ENCODE measurements around the gene KLHDC9. TPM values are rescaled to one million over a fixed set of nuclear protein-coding genes. Genes with fewer than 3 reads are reported as not detected.

The KLHDC9 gene
- total and polyA plus RNA-seq, 9 of the 15 experiments (the other 6 are each of a cell fraction or from before 2014, with no cell fraction given) = not detected

DNA sequence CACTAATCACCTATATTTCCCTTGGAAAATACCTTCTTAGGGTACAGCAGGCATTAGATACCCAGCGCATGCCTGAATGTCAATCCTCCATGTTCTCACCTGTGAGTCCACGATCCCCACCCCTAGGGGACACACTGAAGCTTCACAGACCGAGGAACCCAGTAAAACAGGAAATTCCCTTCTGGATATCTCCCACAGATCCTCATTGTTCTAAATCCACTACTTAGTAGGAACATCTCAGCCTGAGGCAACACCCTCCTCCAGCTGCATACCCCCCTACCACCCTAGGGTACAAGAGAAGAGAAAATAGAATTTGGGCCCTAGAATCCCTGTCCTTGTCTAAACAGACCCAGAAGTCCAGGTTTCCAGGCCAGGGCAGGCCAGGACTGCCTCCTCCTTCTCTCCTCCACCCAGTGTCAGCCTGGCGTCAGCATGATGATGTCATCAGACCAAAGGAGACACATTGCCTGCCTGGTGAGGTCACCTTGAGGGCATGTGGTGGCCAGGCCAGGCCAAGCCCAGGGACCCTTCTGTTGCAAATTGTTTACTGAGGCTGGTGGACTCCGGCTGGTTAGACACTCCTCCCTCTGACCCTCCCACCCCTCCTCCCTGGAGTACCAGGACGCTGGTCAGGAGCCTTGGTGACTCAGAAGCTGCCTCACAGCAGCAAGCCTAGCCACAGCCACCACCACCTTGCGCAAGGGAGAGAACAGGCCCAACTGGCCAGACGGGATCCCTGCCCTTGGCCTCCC is 15.0 kb upstream of the KLHDC9 start:
- Histone ChIP-seq H3K27ac (ENCODE audit: extremely low read depth, low read depth, low read length) (peak overlapping the region; percentile 54; the same call in 2 of the 3 replicates), H3K4me3 (no peak overlapping the region), H3K27me3 (ENCODE audit: control insufficient read depth in 2 of 2, insufficient read depth in 2 of 2, low read length in 2 of 2) (no peaks in the 10 kb centered on the region), H4K20me1 (replicated peaks; ENCODE audit: control insufficient read depth, insufficient read depth, low read length) (no peaks in the 10 kb centered on the region), H3K9ac (ENCODE audit: insufficient read depth in 1 of 2, low read depth in 2 of 2, low read length in 2 of 2) (peak overlapping the region; percentile 19 to 78; a peak in 3 of 4 replicates), H3K4me1 (replicated peaks in 1 of 2; ENCODE audit: control insufficient read depth in 2 of 2, insufficient read depth in 2 of 2, low read length in 2 of 2) (peaks cover 12 to 18% of the 10 kb centered on the region in 2 experiments; a peak in 4 of 5 replicates), H3K4me2 (ENCODE audit: insufficient read depth, low read length) (peak overlapping the region; percentile 34), H3K36me3 (ENCODE audit: control insufficient read depth, insufficient read depth, low read length) (no peaks in the 10 kb centered on the region), H3K9me1 (ENCODE audit: control insufficient read depth, insufficient read depth, low read length) (no peaks in the 10 kb centered on the region), H2AFZ (ENCODE audit: low read depth, low read length) (peak overlapping the region; percentile 91), H3K79me2 (ENCODE audit: control insufficient read depth, insufficient read depth, low read length) (no peaks in the 10 kb centered on the region), H3K9me3 (replicated peaks; ENCODE audit: control insufficient read depth, insufficient read depth, low read depth, low read length) (no peaks in the 10 kb centered on the region)
- BruUV-seq (replicated peaks) = no TSS peak
- 29% methylated on average over 7 of the region's 8 CpGs for WGBS (ENCODE audit: insufficient coverage, low coverage, missing lambda C conversion rate)
- ATAC-seq (peak; percentile 91), DNase-seq (ENCODE audit: extremely low read depth in 1 of 4, low spot score in 3 of 4) (peak; percentile 73 to 83 (median 76)), FAIRE-seq (peak; percentile 92)
- intact Hi-C loops (cut with micrococcal nuclease) (no loop called here), in situ Hi-C loops (cut with MboI) (loop anchor here (25.0 kb wide), 1 partner anchor 246 kb away; no protein-coding TSS in a partner anchor)
- ChIA-PET POLR2A (interaction anchor here (1.0 kb wide), 1 partner anchor 10 kb away, joined by 4 read pairs; no protein-coding TSS in a partner anchor), CTCF (ENCODE audit: low intra/inter-chr PET ratio) (no interaction called here)
- TF ChIP-seq ZNF274 (IDR thresholded peaks at IDR 0.05; ENCODE audit: borderline replicate concordance, low read depth, low read length) (no peak), NR2C2 (CRISPR knock-in tag; IDR thresholded peaks at IDR 0.05) (no peak; the same call in 1 of the 2 replicates), NR2C2 (tag; IDR thresholded peaks at IDR 0.05) (peak; percentile 40; the same call in 1 of the 2 replicates), POLR2G (IDR thresholded peaks at IDR 0.05; ENCODE audit: low read depth, low read length) (peak; percentile 36; the same call in 1 of the 2 replicates), CREB1 (IDR thresholded peaks at IDR 0.05) (peak; percentile 91), CREB1 (CRISPR knock-in tag; IDR thresholded peaks at IDR 0.05) (peak; percentile 79), ZNF175 (CRISPR knock-in tag; IDR thresholded peaks at IDR 0.05; ENCODE audit: low read depth) (0 out of 2 replicates have a peak, but pooled peaks have one; percentile 15), ATF1 (CRISPR knock-in tag; IDR thresholded peaks at IDR 0.05) (peak; percentile 37; the same call in 1 of the 2 replicates), ATF1 (tag; IDR thresholded peaks at IDR 0.05) (peak; percentile 90), FOS (IDR thresholded peaks at IDR 0.05; ENCODE audit: extremely low read depth, insufficient read length) (peak; percentile 3), ATF7 (IDR thresholded peaks at IDR 0.05) (peak; percentile 96), CBFB (CRISPR knock-in tag; IDR thresholded peaks at IDR 0.05) (no peak), GATA2 (CRISPR knock-in tag; IDR thresholded peaks at IDR 0.05) (no peak), KDM2B (CRISPR knock-in tag; IDR thresholded peaks at IDR 0.05) (no peak), CTBP1 (IDR thresholded peaks at IDR 0.05; ENCODE audit: borderline replicate concordance) (peak; percentile 46), CREB3 (tag; conservative IDR thresholded peaks at IDR 0.05; ENCODE audit: low read depth) (no peak), GTF3C2 (IDR thresholded peaks at IDR 0.05; ENCODE audit: borderline replicate concordance, extremely low read depth, insufficient read length) (no peak), PCBP1 (IDR thresholded peaks at IDR 0.05; ENCODE audit: low read depth, low read length, poor library complexity, severe bottlenecking) (no peak)

All from K562 (cell line).